Measurements from ENCODE around the gene PGM2L1. TPM values are rescaled to one million over a fixed set of nuclear protein-coding genes. Genes with fewer than 3 reads are reported as not detected.
"Not testable (repeated sequence)": the region's sequence is repeated elsewhere in the genome, so short reads cannot be mapped to it uniquely, and the experiment has no call there.

The PGM2L1 gene
- 36.6 and 55.6 TPM in 2 replicates for total RNA-seq

DNA sequence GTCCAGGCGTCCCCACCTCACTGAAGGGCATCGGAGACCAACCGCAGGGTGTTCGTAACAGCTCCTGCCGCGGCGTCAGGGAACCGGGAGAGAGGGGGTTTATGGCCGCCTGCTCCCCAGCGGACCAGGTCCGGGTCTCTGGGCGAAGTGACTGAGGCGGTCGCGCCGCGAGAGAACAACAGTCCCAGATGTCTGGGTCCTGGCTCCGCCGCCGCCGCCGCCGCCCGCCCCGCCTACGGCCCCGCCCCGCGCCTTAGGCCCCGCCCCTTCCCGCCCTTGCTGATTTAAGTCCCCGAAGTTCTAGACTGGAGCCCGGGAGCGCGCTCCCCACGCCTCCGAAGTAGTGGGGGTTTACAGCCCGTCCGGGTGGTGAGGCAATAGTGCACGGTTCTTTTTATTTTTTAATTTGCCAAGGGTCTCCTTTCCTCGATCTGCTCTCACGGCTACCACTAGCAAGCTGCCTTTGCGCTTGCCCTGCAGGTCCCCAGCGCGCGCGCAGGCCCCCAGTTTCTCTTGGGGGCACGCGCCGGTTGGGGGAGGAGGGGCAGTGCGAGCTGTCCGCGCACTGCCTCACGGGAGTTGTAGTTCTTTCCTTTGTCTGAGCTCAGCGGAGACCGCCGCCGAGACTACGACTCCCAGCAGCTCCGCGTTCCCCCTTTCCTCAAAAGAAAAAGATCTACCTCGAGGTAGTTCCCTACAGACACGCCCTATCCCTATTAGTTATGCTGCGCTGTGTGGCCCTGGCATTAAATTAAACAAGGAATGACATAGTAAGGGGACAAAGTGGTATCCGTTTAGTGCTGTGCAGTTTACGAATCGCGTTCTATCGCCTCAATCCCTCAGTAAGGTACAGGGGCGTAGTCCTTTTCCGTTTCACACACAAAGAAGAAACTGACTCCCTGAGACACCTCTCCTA, at the start of gene PGM2L1:
PGM2L1 (minus strand) TSS at position 190 of the 916 bp plus-strand sequence. CDS start 272 bp downstream, outside the sequence.
- DNase-seq (ENCODE audit: low read depth in 2 of 2), result peak; percentile 83 to 95

DNA sequence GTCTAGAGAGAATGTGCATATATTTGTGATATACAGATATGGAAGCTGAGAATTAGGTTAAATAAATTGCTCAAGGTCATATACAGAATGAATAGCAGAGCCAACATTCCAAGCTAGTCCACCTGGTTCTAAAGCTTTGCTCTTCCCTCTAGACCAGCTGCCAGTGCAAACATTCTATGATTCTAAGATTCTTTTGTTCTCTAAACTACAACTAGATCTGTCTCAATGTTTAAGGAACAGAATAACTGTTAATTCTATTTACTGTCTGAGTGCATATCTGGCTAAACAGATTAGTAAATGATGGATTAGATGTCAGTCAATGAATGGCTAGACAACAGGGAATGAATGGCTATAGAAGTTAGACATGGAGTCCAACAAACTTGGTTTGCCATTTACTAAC, 49.5 kb upstream of the PGM2L1 start:
- DNase-seq (ENCODE audit: low read depth in 2 of 2), result no peak

DNA sequence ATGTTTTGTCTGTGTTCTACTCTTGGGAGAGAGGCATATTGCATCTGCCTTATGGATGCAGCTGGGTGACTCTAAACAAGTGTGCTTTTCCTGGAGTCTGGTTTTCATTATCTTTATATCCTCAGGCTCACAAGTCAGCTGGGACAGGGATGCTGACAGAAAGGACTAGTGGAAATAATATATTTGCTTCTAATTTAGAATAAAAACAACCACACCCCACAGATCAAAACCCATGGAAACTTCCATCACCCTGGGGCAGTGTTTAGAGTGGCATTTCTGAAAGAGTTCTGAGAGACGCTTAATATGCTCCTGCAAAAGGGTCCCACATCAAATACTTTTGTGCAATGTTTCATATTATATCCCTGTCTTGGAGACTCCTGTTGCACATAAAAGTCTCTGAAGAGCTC, 48.3 kb upstream of the PGM2L1 start:
- no peak for DNase-seq (ENCODE audit: low read depth in 2 of 2)

DNA sequence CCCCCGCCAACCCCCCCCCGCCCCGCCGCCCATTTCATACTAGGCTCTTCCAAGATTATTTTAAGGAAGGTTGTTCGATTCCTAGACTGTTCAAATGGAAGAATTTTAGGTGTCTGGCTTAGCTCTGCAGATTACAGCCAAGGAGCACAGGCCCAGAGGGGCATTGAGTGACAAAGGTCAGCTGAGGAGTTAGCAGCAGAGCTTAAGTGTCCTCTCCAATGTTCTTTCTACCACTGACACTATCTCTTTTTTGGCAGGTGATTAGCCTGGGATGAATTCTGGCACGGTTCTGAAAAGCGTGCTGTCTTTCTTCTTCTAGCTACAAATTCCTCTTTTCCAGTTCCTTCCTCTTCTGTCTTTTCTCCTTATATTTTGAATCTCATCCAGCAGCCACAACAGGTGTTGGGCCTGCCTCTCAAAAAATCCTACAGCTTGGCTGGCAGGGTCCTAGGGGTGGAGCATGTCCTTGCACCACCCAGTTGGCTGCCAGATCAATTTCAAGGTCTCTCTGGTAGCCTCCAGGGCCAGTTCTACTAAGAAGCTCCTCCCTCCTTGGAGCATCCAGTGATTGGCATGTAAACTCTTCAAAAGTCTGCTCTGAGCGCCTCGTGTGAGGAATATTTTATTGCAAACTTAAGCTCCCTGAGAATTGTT, 46.1 kb upstream of the PGM2L1 start:
- DNase-seq (ENCODE audit: low read depth in 2 of 2), result no peak

DNA sequence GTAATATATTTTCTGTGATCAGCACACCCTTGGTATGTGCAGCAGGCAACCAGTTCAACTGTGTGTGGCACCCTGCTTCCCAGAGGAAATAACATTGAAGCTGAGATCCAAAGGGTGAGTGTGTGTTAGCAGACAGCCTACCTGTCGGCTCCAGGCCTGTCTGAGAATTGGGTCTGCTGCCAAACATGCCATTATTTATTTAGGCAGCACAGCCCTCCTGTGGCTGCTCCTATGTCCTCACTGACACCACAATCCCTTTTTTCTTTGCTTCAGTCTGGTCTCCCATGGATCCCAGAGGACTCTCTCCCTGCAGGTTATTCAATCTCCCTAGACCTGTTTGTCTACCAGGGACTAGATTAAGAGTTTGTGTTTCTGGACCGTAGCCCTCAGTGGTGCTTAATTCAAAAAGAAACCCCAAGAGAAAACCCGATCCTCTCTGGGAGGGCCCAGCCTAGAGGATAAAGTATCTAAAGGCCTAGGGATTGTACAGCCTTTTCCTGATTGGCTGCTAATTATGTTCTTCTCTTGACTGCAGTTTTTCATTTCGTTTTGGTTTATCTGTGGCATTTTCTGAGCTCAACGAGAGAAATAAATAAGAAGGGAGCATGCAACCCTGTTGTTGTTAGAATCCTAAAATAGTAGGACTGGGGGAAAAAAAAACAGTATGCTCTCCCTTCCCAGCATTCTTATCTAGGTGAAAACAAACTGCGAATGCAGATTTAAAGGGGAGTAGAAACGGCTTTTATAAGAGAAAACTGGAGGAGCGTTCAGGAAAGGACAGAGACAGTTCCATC, 45.0 kb upstream of the PGM2L1 start:
- peak; percentile 80 to 84 for DNase-seq (ENCODE audit: low read depth in 2 of 2)

DNA sequence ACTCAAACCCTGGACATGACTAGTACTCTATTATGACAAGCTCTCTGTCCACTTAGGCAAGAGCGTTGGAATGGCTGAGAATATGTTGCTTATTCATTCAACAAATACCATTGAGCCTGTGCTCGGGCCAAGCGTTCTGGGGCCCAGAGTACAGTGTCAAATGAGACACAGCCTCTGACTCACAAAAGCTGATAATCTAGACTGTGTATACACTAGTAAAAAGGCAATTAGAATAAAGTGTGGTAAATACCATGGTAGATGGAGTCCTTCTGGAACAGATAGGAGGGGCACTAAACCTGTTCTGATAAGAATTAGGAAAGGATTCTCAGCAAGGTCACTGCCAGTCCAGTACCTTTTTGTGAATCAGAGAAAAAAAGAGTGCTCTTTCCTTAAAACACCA, 44.4 kb upstream of the PGM2L1 start:
- peak in 1 of 2 donors; percentile 10 for DNase-seq (ENCODE audit: low read depth in 2 of 2)

DNA sequence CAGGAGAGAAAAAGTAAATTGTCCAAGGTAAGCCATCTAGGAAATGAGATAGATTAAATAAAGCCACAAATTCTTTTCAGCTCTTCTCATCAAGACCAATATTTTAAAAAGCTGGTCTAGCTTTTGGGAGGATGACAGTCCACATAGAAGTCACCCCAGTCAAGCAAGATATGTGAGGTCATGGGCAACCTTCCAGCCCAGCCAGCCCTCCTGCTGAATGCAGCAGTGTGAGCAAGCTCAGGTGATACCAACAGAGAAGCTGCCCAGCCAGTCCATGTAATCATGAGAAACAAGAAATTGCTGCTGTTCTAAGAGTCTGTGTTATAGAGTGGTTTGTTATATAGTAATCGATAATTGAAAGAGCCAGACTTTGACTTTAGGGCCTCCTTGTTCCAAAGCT, 40.4 kb upstream of the PGM2L1 start:
- DNase-seq (ENCODE audit: low read depth in 2 of 2), result no peak

DNA sequence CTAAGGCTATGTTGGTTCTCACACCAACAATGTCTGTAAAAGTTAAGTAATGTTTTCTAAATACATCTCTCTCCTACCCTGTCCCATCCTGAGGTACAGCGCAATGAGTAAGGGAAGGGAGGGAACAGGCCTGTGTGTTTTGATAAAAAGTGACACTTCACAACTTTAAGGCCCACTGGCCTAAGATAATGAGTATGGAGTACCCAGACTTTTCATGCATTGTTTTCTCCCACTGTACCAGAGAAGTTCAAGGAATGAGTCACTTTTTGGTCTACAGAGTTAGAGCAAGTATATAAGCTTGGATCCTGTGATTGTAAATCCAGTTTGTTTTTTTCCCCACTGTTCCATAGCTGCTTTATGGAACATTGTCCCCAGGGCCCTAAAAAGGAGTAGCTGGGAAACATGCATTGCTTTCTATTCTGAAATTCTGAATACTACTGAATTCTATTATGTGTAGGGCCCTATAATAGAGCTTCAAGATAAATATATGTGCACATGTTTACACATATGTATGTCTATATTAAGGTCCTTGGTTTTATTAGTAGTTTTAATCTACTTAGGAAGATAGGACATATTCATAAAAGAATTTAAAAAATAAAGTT, 39.3 kb upstream of the PGM2L1 start:
- peak in 1 of 2 donors; percentile 59 for DNase-seq (ENCODE audit: low read depth in 2 of 2)

DNA sequence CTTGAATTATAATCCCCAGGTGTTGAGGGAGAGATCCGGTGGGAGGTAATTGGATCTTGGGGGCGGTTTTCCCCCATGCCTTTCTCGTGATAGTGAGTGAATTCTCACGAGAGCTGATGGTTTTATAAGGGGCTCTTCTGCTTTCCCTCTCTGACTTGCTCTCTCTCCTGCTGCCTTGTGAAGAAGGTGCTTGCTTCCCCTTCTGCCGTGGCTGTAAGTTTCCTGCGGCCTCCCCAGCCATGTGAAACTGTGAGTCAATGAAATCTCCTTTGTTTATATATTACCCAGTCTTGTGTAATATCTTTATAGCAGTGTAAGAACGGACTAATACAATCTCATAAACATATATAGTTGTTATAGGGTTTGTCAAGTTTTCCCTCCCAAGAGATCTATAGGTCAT, 36.3 kb upstream of the PGM2L1 start:
- DNase-seq (ENCODE audit: low read depth in 2 of 2), result no peak

DNA sequence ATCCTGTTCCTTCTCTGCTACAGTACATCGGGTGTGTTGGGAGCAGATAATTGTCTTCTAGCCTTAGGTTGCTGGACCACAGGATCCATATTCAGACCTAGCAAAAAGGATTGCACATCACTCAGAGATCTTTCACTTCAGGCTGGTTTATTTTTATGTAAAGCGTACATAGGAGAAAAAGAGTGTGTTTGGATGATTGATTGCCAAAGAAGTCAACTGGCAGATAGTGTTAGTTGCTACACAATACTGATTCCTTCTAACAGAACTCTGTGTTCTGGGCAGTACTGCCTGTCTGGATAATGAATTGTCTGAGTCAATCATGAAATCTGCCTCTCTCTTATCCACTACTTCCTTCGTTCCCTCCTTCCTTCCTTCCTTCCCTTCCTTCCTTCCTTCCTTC, 31.0 kb upstream of the PGM2L1 start:
- DNase-seq (ENCODE audit: low read depth in 2 of 2), result no peak

DNA sequence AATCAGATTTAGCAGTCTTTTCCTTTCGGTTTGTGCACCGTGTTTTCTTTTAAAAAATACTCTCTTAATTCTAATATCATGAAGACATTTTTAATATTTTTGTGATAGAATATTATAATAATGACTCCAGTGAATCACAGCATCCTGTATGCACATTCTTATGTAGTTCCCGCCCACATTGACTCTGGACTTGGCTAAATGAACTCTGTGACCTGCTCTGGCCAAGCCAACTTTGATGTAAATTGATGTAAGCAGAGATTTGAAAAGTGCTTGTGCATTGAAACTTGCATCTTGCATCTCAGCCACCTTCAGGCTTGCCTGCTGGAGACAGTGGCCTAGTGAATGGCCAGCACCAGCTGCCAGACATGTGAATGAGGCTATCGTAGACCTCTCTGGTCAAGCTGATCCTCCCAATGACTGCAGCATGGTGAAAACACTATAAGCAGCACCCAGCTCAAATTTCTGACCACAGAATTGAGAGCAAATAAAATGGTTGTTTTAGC, 29.2 kb upstream of the PGM2L1 start:
- DNase-seq (ENCODE audit: low read depth in 2 of 2), result peak in 1 of 2 donors; percentile 73

DNA sequence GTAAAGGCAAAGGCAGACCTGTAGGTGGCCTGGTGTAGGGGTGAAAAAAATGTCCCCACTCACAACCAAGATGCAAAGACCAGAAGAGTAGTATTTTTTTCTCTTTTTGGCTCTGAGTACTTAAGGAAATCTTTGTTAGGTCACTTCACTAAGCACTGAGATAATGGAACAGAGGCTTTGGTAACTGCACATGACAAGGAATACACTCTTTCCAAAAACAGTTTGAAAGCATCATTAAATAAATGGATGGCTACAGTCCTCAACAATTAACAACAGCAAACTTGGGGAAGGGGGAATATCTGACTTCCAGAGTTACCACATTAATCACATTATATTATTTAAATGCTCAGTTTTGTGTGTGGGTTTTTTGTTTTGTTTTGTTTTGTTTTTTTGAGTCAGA, 26.9 kb upstream of the PGM2L1 start:
- DNase-seq (ENCODE audit: low read depth in 2 of 2), result no peak

DNA sequence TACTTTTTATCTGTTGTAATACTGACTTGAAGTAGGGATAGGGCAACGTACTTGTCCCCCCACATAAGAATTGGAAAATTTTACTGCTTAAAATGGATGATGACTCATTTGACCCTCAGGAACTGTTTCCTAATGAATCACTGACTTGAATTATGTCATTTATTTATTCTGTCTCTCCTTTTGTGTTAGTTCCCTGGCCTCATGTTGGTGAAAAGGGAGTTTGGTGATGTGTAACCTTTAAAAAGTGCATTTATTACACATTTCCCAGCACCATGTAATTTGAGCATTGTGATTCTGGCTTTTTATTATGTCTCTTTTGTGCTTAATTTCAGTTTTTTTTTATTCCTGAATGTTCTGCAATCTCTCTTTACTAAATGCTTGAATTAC, 20.3 kb upstream of the PGM2L1 start:
- DNase-seq (ENCODE audit: low read depth in 2 of 2), result peak; percentile 72 to 87

DNA sequence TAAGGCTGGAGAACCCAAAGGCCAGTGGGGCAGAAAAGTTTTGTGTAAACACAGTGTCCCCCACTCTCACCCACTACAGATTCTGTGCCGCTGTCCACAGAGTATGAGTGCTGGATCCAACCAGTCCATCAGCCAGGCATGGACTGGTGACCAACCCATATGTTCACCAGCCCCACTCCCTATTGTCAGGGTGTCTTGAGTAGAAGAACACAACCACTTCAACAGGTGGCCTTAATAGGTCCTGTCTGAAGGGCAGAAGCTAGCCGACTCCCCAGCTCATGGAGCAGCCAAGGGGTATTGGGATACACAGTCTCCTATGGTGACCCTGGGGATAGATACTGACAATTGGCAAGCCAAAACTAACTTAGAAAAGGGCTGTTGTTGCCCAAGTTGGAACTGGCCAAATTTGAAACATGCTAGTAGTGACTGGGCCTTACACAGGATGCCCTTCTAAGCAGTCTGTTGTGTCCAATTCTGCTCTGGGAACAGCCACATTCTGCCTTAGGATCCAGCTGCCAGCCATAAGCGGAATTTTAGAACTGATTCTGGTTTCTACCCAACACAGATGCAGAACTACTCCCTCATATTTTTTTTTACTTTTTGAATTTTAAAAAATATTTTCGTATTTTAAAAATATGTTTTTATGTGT, 19.8 kb upstream of the PGM2L1 start:
- DNase-seq (ENCODE audit: low read depth in 2 of 2), result peak in 1 of 2 donors; percentile 36

DNA sequence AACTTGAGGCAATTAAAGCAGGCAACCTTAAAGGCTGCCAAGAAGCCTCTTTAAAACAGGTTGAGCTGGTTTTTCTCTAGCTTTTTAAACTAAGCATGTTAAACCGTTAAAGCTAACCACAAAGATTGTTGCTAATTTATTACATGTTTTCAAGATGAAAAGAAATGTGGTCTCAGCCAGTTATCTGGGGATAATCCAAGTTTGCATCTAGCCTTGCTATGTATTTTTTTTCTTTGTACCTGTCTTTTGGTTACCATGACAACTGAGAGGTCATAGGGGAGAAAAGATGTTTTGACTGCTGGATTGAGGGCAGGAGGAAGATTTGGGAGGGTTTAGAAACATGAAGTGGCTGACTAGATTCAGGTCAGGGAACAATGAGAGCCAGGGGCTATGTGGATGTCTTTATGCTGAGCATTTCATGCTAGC, 19.2 kb upstream of the PGM2L1 start:
- DNase-seq (ENCODE audit: low read depth in 2 of 2), result no peak

DNA sequence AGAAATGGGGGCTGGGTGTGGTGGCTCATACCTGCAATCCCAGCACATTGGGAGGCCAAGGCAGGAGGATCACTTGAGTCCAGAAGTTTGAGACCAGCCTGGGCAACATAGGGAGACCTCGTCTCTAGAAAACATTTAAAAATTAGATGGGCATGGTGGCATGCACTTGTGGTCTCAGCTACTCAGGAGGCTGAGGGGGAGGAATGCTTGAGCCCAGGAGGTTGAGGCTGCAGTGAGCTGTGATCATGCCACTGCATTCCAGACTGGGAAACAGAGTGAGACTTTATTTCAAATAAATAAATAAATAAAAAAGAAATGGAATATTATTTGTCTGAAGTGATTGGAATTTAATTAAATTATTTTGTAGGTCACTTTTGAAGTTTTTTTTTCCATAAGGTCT, 18.7 kb upstream of the PGM2L1 start:
- DNase-seq (ENCODE audit: low read depth in 2 of 2), result not testable (repeated sequence)

DNA sequence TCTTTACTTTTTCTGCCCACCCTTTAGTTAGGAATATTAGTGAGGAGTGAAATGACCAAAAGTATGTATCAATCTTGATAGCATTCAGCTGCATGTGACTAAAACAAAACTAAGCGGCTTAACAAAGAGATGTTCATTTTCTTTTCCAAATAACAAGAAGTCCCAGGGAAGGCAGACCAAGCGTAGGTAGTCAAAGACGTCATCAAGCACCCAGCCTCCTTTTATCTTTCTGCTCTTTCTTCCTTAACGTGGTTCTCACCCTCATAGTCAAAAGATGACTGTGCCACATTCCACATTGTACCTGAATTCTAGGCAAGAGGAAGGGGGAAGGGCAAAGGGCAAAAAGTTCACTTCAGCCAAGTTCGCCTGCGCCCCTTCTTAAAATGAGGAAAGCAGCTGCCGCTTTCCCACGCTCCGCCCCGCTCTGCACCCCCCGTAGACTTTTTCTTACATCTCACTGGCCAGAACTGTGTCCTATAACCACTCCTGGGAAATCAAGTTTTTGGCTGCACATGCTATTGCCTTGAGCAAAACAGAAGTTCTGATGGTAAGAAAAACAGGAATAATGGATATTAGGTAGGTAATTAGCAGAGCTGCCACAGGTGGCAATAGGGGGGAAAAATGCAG, 14.6 kb upstream of the PGM2L1 start:
- no peak for DNase-seq (ENCODE audit: low read depth in 2 of 2)

DNA sequence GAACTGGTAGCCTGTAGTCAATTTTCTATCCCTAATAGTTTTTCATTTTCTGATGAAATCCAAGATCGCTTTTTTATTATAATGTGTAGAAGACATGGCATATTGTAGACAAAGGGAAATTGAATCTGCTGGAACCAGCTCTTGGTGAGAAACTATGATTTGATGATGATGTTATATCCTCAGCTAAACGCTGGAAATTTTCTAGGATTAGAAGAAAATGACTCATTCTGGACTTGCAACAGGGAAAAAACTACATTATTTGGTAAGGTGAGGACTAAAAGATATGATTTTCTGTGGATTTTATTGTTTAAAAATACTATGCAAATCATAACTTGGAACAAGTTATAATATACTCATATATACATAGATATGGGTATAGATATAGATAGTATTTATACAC, 14.1 kb upstream of the PGM2L1 start:
- no peak for DNase-seq (ENCODE audit: low read depth in 2 of 2)

DNA sequence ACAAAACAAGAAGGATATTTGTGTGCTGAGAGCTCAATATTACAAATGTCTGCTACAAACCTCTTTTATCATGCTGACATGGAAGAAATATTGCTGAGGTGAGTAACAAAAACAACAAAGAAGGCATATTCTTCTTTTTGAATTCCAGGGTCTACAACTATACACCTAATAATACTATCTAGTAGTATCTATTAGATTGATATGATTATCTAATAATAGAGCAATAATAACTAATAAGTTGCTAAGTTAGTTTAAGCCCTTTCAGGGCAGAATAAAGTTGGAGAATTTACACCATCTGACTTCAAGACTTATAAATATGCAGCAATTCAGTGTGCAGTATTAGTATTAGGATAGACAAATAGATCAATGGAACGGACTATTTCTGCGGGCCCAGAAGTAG, 11.4 kb upstream of the PGM2L1 start:
- no peak for DNase-seq (ENCODE audit: low read depth in 2 of 2)

DNA sequence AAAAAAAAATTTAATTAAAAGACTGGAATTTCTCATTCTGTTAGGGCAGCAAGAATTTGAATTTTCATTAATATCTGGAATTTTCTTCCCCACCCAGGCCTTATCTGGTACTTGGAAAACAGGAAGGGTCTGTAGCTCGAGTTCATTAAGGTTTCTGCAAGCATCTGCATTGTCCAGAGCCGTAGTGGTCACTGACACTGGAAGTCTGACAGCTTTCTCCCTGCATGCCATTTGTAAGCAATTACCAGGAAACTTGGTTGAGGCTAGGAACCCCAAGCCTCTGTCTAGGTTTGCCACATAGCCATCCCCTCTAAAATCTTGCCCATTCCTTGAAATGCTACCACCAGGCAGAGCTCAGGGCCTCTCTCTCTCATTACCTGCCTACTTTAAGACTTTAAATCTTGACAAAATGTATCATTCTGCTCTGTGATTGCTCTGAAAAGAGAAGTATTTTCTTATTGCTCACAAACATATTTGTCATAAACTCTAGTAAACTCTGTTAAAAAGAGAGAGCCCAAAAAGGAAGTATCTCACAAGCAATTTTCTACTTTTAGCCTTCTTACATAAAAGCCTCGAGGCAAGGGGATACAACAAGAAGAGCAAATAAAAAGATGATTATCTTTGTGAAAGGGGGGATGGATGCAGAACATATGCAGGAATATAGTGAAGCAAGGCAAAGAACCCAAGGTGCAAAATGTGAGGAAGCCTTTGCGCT, 5.5 kb upstream of the PGM2L1 start:
- DNase-seq (ENCODE audit: low read depth in 2 of 2), result no peak

Measured in dermis microvascular lymphatic vessel endothelial cell (primary cell).